ENCODE data around the gene FCHO2. TPM values are rescaled to one million over a fixed set of nuclear protein-coding genes. Genes with fewer than 3 reads are reported as not detected.

Gene FCHO2
- total and polyA plus RNA-seq, 7 donors: 4.0 to 19.9 (median 16.6) TPM

DNA sequence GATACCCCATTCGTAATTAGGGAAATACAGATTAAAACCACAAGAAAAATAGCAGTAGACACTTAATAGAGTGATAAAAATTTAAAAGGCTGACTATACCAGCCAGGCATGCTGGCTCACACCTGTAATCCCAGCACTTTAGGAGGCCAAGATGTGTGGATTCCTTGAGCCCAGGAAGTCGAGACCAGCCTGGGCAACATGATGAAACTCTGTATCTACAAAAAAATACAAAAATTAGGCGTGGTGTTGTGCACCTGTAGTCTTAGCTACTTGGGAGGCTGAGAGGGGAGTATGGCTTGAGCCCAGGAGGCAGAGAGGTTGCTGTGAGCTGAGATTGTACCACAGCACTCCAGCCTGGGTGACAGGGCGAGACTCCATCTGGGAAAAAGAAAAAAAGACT, 72.0 kb downstream of the FCHO2 start:
- Histone ChIP-seq H3K4me1 (peaks cover 4% of the 10 kb centered on the region), H3K27ac (no peak overlapping the region), H3K4me3 (no peak overlapping the region), H3K27me3 (ENCODE audit: insufficient read depth in 3 of 3, low read length in 2 of 3) (no peaks in the 10 kb centered on the region), H3K36me3 (ENCODE audit: insufficient read depth in 1 of 2, low read depth in 1 of 2) (peaks cover 0 to 40% of the 10 kb centered on the region in 2 donors), H3K9me3 (no peaks in the 10 kb centered on the region)
- TF ChIP-seq, protein P1, sequence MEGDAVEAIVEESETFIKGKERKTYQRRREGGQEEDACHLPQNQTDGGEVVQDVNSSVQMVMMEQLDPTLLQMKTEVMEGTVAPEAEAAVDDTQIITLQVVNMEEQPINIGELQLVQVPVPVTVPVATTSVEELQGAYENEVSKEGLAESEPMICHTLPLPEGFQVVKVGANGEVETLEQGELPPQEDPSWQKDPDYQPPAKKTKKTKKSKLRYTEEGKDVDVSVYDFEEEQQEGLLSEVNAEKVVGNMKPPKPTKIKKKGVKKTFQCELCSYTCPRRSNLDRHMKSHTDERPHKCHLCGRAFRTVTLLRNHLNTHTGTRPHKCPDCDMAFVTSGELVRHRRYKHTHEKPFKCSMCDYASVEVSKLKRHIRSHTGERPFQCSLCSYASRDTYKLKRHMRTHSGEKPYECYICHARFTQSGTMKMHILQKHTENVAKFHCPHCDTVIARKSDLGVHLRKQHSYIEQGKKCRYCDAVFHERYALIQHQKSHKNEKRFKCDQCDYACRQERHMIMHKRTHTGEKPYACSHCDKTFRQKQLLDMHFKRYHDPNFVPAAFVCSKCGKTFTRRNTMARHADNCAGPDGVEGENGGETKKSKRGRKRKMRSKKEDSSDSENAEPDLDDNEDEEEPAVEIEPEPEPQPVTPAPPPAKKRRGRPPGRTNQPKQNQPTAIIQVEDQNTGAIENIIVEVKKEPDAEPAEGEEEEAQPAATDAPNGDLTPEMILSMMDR (IDR thresholded peaks at IDR 0.05): no peak
- no peak for ATAC-seq
- DNase-seq: no peak
- intact Hi-C loops (cut with DNase I): no loop called here
- 97 to 100% (median 97%) methylated on average over 4 of the region's 4 CpGs for WGBS, 3 donors

DNA sequence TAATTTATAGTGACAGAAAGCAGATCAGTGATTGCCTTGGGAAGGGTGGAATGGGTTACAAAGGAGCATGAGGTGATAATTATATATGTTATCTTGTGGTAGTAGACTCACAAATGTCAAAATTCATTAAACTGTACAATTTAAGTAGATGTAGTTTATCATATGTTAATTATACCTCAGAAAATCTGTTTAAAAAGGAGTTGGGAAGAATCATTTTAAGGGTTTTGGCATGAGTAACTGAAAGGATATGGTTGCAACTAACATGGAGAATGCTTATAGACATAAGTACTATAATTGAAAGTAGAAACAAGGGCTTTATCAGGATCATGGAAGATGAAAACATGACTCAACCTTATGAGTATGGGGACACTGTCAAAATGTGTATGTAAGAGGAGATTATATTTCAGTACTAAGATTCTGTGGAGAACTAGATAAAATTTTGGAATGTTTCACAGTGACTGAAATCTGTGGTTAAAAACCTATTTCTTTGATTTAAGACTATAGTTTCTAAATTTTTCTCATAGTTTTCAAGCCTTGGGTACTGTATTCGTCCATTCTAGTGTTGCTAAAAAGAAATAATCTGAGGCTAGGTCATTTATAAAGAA, 73.3 kb downstream of the FCHO2 start:
- peaks cover 0 to 40% of the 10 kb centered on the region in 2 donors for H3K36me3 ChIP-seq (ENCODE audit: insufficient read depth in 1 of 2, low read depth in 1 of 2)
- DNase-seq (no peak), ATAC-seq (no peak)
- no peaks in the 10 kb centered on the region for H3K9me3 ChIP-seq
- H3K4me3 ChIP-seq: no peak overlapping the region
- no peak overlapping the region for H3K27ac ChIP-seq
- 94 to 95% (median 95%) methylated on average over 1 of the region's 1 CpG for WGBS, 3 donors
- peaks cover 4% of the 10 kb centered on the region for H3K4me1 ChIP-seq
- intact Hi-C loops (cut with DNase I): no loop called here
- TF ChIP-seq, protein P1 (IDR thresholded peaks at IDR 0.05): no peak
- H3K27me3 ChIP-seq (ENCODE audit: insufficient read depth in 3 of 3, low read length in 2 of 3): no peaks in the 10 kb centered on the region

DNA sequence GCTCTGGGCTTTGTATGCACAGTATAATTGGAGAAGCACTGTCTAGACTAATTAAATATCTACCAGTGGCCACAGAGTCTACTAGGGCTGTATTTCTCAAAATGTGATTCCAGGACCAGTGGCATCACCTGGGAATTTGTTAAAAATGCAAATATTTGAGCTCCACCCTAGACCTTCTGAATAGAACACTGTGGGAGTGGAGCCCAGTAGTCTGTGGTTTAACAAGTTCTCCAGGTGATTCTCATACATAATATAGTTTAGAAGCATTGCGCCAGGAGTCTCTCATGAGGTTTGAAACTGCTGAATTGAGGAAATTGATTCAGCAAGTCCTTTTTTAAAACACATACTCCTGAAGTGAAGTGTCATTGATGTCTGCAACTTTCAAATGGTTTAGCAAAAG, 74.7 kb downstream of the FCHO2 start:
- intact Hi-C loops (cut with DNase I): loop anchor here in 1 of 2 donors (1.0 to 10.0 kb wide), 2 partner anchors 70 to 116 kb away; no protein-coding TSS in a partner anchor
- Histone ChIP-seq H3K4me1 (peaks cover 4% of the 10 kb centered on the region), H3K4me3 (no peak overlapping the region), H3K36me3 (ENCODE audit: insufficient read depth in 1 of 2, low read depth in 1 of 2) (peaks cover 0 to 43% of the 10 kb centered on the region in 2 donors), H3K9me3 (no peaks in the 10 kb centered on the region), H3K27me3 (ENCODE audit: insufficient read depth in 3 of 3, low read length in 2 of 3) (no peaks in the 10 kb centered on the region), H3K27ac (no peak overlapping the region)
- TF ChIP-seq, protein P1 (IDR thresholded peaks at IDR 0.05): no peak
- ATAC-seq (no peak), DNase-seq (no peak)
- 97 to 100% (median 99%) methylated on average over 1 of the region's 1 CpG for WGBS, 3 donors

DNA sequence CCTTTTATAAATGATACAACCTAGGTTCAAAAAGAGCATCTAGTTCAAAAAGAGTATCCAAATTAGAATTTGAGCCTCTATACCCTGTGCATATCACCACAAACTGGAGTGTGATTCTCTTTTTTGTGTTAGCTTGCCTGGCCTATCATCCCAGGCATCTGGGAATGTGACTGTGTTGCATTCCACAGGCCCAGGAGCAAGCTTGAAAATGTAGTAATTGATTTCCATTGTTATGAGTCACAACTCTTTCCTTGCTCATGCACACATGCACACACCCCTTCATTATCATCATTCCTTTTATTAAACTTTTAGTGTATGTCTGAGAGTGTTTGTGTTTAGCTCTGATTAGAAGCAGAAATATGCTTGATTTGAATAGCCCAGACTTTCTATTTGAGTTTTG, 75.2 kb downstream of the FCHO2 start:
- Histone ChIP-seq H3K4me3 (no peak overlapping the region), H3K27me3 (ENCODE audit: insufficient read depth in 3 of 3, low read length in 2 of 3) (no peaks in the 10 kb centered on the region), H3K27ac (no peak overlapping the region), H3K9me3 (no peaks in the 10 kb centered on the region), H3K36me3 (ENCODE audit: insufficient read depth in 1 of 2, low read depth in 1 of 2) (peaks cover 0 to 42% of the 10 kb centered on the region in 2 donors), H3K4me1 (peaks cover 4% of the 10 kb centered on the region)
- DNase-seq (no peak), ATAC-seq (peak in 1 of 4 donors; percentile 36)
- TF ChIP-seq, protein P1 (IDR thresholded peaks at IDR 0.05): no peak
- intact Hi-C loops (cut with DNase I): loop anchor here in 1 of 2 donors (1.0 to 10.0 kb wide), 2 partner anchors 71 to 116 kb away; no protein-coding TSS in a partner anchor

DNA sequence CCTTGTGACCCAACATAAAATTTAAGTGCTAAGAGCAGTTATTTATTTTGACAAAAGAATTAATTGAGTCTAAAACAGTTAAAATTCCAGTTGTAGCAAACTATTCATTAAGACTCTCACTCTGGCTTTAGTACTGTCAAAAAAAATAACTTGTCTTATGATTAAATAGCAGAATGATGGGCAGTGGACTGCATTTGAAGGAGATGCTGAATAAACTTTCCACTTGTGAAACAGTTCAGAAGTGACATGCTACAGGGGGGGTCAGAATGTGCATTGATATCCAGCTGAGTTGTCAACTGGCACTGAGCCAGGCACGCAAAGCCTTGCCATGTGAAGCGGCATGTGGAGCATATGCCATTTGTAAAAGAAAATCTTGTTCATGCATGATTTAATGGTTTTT, 76.0 kb downstream of the FCHO2 start:
- intact Hi-C loops (cut with DNase I): loop anchor here in 1 of 2 donors (10.0 kb wide), 1 partner anchor 117 kb away; no protein-coding TSS in a partner anchor
- Histone ChIP-seq H3K4me3 (no peak overlapping the region), H3K27me3 (ENCODE audit: insufficient read depth in 3 of 3, low read length in 2 of 3) (no peaks in the 10 kb centered on the region), H3K4me1 (peaks cover 4% of the 10 kb centered on the region), H3K9me3 (no peaks in the 10 kb centered on the region), H3K27ac (no peak overlapping the region), H3K36me3 (ENCODE audit: insufficient read depth in 1 of 2, low read depth in 1 of 2) (peaks cover 0 to 40% of the 10 kb centered on the region in 2 donors)
- DNase-seq (peak; percentile 34 to 65), ATAC-seq (peak in 2 of 4 donors; percentile 59 to 76)
- TF ChIP-seq, protein P1 (IDR thresholded peaks at IDR 0.05): no peak
- WGBS, 3 donors: 26 to 38% (median 28%) methylated on average over 2 of the region's 2 CpGs

All from psoas muscle (tissue), 8 donors.